ENCODE data around the gene GRID1.

Gene GRID1

GRCh38 chr10:85617751-85618546 is 748.6 kb downstream of the GRID1 start:
- no peak for DNase-seq

- DNase-seq, result no peak
These were observed 751.0 kb downstream of the GRID1 start for GRCh38 chr10:85615556-85615955.

- DNase-seq, result no peak
These were observed 751.6 kb downstream of the GRID1 start for GRCh38 chr10:85614981-85615380.

- no peak for DNase-seq
These were observed 752.0 kb downstream of the GRID1 start for GRCh38 chr10:85614566-85614965.

- no peak for DNase-seq
These were observed 753.2 kb downstream of the GRID1 start for GRCh38 chr10:85613391-85613790.

- no peak for DNase-seq
These were observed 753.8 kb downstream of the GRID1 start for GRCh38 chr10:85612833-85613232.

GRCh38 chr10:85612378-85612775 is 754.2 kb downstream of the GRID1 start:
- DNase-seq, result no peak

- DNase-seq, result no peak
These were observed 754.7 kb downstream of the GRID1 start for GRCh38 chr10:85611746-85612377.

GRCh38 chr10:85611093-85611740 is 755.4 kb downstream of the GRID1 start:
- no peak for DNase-seq

GRCh38 chr10:85610381-85611092 is 756.1 kb downstream of the GRID1 start:
- no peak for DNase-seq

- no peak for DNase-seq
These were observed 757.1 kb downstream of the GRID1 start for GRCh38 chr10:85609509-85609908.

GRCh38 chr10:85608706-85609105 is 757.9 kb downstream of the GRID1 start:
- no peak for DNase-seq

GRCh38 chr10:85607043-85607695 is 759.4 kb downstream of the GRID1 start:
- DNase-seq, result no peak

- DNase-seq, result no peak
These were observed 760.2 kb downstream of the GRID1 start for GRCh38 chr10:85606401-85606800.

GRCh38 chr10:85604884-85605283 is 761.7 kb downstream of the GRID1 start:
- DNase-seq, result no peak

- no peak for DNase-seq
These were observed 762.4 kb downstream of the GRID1 start for GRCh38 chr10:85604136-85604725.

GRCh38 chr10:85603151-85603940 is 763.2 kb downstream of the GRID1 start:
- DNase-seq, result no peak

- no peak for DNase-seq
These were observed 763.9 kb downstream of the GRID1 start for GRCh38 chr10:85602713-85603112.

GRCh38 chr10:85602306-85602705 is 764.3 kb downstream of the GRID1 start:
- DNase-seq, result no peak

- DNase-seq, result no peak
These were observed 765.1 kb downstream of the GRID1 start for GRCh38 chr10:85601526-85601925.

- no peak for DNase-seq
These were observed 765.9 kb downstream of the GRID1 start for GRCh38 chr10:85600744-85601081.
